ENCODE measurements around the gene SMIM36.

DNA sequence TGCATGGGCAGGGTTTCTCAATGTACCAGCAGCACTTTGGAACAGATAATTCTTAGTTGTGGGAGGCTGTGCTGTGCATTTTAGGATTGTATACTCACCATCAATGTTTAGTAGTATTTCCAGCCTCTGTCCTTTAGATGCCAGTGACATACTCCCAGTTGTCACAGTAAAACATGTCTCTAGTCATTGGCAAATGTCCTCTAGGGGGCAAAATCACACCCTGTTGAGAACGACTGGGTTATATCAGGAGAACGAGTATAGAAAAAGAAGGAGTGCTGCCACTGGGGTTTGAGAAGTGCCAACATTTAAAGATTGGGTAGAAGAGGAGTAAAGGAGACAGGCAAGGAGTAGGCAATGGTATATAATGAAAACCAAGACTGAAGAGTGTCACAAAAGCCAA, 37.9 kb upstream of the SMIM36 start:
- TF ChIP-seq POLR2A (IDR thresholded peaks at IDR 0.05), result no peak
- TF ChIP-seq, protein P1, sequence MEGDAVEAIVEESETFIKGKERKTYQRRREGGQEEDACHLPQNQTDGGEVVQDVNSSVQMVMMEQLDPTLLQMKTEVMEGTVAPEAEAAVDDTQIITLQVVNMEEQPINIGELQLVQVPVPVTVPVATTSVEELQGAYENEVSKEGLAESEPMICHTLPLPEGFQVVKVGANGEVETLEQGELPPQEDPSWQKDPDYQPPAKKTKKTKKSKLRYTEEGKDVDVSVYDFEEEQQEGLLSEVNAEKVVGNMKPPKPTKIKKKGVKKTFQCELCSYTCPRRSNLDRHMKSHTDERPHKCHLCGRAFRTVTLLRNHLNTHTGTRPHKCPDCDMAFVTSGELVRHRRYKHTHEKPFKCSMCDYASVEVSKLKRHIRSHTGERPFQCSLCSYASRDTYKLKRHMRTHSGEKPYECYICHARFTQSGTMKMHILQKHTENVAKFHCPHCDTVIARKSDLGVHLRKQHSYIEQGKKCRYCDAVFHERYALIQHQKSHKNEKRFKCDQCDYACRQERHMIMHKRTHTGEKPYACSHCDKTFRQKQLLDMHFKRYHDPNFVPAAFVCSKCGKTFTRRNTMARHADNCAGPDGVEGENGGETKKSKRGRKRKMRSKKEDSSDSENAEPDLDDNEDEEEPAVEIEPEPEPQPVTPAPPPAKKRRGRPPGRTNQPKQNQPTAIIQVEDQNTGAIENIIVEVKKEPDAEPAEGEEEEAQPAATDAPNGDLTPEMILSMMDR (IDR thresholded peaks at IDR 0.05), result no peak
